Sigmoid colon (tissue), 4 donors: ENCODE results near the gene HNRNPU.

Experiments used
- EP300 ChIP-seq, 4 donors: sonication (generic); formaldehyde crosslinking; IDR thresholded peaks; one replicate each; pipeline ENCODE4 v1.6.1; 2017; ENCODE audit warnings: antibody characterized with exemption in 4 of 4
- POLR2A ChIP-seq, 2 donors: fragments of 450-650 bp; IDR thresholded peaks; one replicate each; pipeline ENCODE4 v1.6.1; 2016; ENCODE audit warnings: antibody characterized with exemption in 2 of 2, mild to moderate bottlenecking in 2 of 2, moderate library complexity in 2 of 2
- TF ChIP-seq, protein P1 (sequence below), 4 experiments: fragments of 450-650 bp in 3 of 4; fragments of 200-600 bp in 1 of 4; IDR thresholded peaks; one replicate each; pipeline ENCODE4 v1.5.1; 2016 to 2019; ENCODE audit warnings: antibody characterized with exemption in 4 of 4, mild to moderate bottlenecking in 3 of 4, moderate library complexity in 2 of 4

DNA sequence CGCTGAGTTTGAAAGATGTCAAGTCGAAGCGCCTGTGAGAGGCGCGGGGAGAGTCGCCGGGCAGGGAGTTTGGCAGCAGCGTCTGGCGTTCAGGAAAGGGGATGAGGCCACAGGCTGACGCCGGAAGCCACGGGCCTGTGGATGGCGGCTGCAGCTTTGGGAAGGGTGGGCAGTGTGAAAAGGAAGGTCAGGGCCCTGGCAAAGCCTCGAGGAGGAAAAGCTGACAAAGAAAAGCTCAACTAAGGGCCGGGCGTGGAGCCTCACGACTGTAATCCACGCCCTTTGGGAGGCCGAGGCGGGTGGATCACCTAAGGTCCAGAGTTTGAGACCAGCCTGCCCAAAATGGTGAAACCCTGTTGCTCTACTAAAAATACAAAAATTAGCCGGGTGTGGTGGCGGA, 54.1 kb downstream of the HNRNPU start:
- TF ChIP-seq, protein P1, sequence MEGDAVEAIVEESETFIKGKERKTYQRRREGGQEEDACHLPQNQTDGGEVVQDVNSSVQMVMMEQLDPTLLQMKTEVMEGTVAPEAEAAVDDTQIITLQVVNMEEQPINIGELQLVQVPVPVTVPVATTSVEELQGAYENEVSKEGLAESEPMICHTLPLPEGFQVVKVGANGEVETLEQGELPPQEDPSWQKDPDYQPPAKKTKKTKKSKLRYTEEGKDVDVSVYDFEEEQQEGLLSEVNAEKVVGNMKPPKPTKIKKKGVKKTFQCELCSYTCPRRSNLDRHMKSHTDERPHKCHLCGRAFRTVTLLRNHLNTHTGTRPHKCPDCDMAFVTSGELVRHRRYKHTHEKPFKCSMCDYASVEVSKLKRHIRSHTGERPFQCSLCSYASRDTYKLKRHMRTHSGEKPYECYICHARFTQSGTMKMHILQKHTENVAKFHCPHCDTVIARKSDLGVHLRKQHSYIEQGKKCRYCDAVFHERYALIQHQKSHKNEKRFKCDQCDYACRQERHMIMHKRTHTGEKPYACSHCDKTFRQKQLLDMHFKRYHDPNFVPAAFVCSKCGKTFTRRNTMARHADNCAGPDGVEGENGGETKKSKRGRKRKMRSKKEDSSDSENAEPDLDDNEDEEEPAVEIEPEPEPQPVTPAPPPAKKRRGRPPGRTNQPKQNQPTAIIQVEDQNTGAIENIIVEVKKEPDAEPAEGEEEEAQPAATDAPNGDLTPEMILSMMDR (IDR thresholded peaks at IDR 0.05) = no peak
- TF ChIP-seq EP300 (IDR thresholded peaks at IDR 0.05) (no peak), POLR2A (IDR thresholded peaks at IDR 0.05) (no peak)
